GM13976 (cell line): ENCODE measurements around the gene MIOS.

ENCODE experiments used
- DNase-seq: peaks from one replicate; pipeline ENCODE4 v3.0.0; 2012; ENCODE audit warnings: low spot score
- CTCF ChIP-seq: IDR thresholded peaks from 2 replicates; pipeline ENCODE4 v1.5.1; 2012; ENCODE audit warnings: borderline replicate concordance, mild to moderate bottlenecking; ENCODE audit not compliant: insufficient read depth; ENCODE audit errors: extremely low read depth, missing control alignments, control extremely low read depth
- in situ Hi-C: fragments of 300-500 bp; cut with MboI; formaldehyde crosslinking; loops from one replicate; pipeline ENCODE4 v1.12.0; 2022; ENCODE audit warnings: low sequenced_read_pairs, mixed read lengths, inconsistent platforms; ENCODE audit not compliant: unreplicated experiment

MIOS gene

GRCh38 chr7:7630626-7631329, 64.1 kb downstream of the MIOS start:
- in situ Hi-C loops: no loop called here
- no peak for TF ChIP-seq CTCF
- no peak for DNase-seq

DNA sequence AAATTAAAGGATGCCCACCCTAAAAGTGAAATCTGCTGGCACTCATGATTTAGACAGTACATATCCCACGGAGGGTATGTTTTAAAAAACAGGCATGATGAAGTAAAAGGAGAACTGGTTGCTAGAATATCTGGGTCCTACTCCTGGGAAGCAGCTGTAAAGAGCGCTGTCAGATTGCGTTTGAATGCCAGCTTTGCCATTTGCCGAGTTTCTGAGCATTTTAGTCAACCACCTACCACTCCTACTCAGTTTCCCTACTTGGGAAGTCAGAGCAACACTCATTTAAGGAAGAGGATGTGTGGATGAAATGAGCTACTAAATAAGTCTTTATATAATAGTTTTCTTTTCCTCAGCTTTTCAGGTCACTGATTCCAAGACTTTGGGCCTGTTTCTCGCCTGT, 72.7 kb downstream of the MIOS start:
- TF ChIP-seq CTCF: no peak
- in situ Hi-C loops: no loop called here
- DNase-seq: no peak

DNA sequence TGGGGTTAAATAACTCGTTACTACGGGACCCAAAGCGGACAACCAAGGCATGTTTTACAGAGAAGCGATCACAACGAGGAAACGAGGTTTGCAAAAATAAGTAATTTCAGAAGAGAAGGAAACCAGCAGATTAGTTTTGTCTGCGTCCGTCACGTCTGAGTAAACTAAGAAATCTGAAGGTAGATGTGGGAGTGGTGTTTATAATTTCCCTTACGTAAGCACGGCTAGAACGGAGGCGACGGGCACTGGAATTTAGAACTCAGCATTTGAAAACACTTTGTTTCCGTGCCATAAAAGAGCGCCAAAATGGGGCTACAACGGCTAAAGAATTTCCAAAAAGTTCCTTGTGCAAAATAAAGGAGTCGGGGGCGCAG, 73.2 kb downstream of the MIOS start:
- peak; percentile 36 for DNase-seq
- in situ Hi-C loops: no loop called here
- no peak for TF ChIP-seq CTCF

DNA sequence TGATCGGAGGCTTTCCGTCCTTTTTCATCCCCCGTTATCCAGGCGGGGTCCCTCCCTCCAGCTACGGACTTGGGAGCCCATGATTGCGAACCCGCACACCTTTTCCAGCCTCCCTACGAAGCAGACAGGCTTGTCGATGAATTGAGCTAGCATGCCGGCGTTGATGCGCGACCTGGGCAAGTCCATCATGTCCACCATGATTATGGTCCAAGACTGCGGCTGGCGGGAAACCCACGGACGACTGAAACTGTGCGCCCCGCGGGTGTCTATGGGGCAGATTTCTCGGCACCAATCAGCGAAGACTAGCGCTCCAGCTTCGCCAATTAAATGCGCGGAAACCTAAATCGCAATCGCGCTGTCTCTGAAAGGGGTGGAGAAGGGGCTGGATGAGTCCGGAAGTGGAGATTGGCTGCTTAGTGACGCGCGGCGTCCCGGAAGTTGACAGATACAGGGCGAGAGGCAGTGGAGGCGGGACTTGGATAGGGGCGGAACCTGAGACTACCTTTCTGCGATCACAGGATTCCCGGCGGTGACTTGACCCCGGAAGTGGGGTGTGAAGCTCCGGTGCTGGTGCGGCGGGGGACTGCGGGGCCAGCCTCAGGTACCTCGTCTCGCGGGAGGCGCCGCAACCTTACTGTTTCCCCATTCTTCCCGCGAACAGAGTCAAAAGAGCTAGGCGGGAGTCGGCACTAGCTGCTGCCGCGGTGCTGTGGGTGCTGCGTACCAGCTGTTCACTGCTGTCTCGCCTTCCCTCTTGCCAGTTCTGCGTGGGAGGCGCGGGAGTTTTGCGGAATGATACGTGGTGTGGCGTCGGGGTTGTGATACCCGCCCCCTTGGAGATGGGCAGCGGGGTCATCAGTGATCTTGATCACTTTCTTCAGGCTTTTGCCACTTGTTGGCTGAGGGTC, 73.8 kb downstream of the MIOS start, which contains the start of gene UMAD1:
TSS of gene UMAD1 (plus strand) at position 532 of the 908 bp plus-strand sequence. CDS start 32,620 bp downstream, outside the sequence.
- in situ Hi-C loops: no loop called here
- no peak for TF ChIP-seq CTCF
- DNase-seq: peak; percentile 93

DNA sequence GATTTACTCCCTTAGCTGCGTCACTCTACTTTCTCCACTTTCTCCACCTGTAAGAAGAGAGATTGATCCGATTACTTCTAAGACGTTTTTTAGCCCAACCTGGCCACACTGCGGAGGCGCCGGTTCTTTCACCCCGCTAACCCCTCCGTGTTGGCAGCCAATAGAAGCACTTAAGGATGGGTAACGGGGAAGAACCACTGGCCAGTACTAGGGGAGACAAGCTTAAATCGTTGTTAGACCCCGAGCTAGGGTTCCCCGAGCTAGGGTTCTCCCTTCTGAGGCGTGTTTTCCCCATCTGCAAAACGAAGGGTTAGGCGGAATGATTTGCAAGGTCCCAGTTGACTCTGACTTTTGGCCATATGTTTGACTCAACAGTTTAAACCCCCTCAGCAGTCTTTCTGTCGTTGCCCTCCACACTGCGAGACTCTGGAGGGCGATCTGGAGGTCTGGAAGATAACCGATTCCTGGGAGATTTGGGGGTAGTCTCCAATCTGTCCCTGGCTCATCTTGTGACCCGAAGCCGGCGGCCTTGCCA, 74.5 kb downstream of the MIOS start:
- TF ChIP-seq CTCF: no peak
- in situ Hi-C loops: no loop called here
- peak; percentile 29 for DNase-seq

GRCh38 chr7:7642081-7642480, 75.4 kb downstream of the MIOS start:
- DNase-seq: no peak

More at GRCh38 chr7:7642081-7642480, 75.4 kb downstream of the MIOS start:
- in situ Hi-C loops: no loop called here
- TF ChIP-seq CTCF: no peak
